Type B pancreatic cell (in vitro differentiated cells): Measurements from ENCODE around the gene INO80C. TPM values are rescaled to one million over a fixed set of nuclear protein-coding genes. Genes with fewer than 3 reads are reported as not detected.
"Not testable (repeated sequence)": the region's sequence is repeated elsewhere in the genome, so short reads cannot be mapped to it uniquely, and the experiment has no call there.

Source experiments
- DNase-seq: peaks from one replicate; pipeline ENCODE4 v3.0.0; 2021; ENCODE audit warnings: mixed read lengths; ENCODE audit not compliant: unreplicated experiment; ENCODE audit errors: extremely low spot score
- H3K27ac Mint-ChIP-seq: 2 replicates; pipeline ENCODE4 v1.8.0; 2021; ENCODE audit warnings: mild to moderate bottlenecking, mixed read lengths
- H3K27me3 Mint-ChIP-seq: 2 replicates; pipeline ENCODE4 v1.8.0; 2021; ENCODE audit warnings: mixed read lengths
- H3K36me3 Mint-ChIP-seq: 2 replicates; pipeline ENCODE4 v1.8.0; 2021; ENCODE audit warnings: mixed read lengths
- H3K4me1 Mint-ChIP-seq: one replicate; pipeline ENCODE4 v1.8.0; 2021; ENCODE audit warnings: mixed read lengths; ENCODE audit not compliant: unreplicated experiment
- H3K4me3 Mint-ChIP-seq: 2 replicates; pipeline ENCODE4 v1.8.0; 2021; ENCODE audit warnings: mild to moderate bottlenecking, mixed read lengths
- H3K9me3 Mint-ChIP-seq: 2 replicates; pipeline ENCODE4 v1.8.0; 2021; ENCODE audit warnings: mixed read lengths
- CTCF ChIP-seq: fragments of 200-600 bp; sonication (generic); conservative IDR thresholded peaks from 2 replicates; pipeline ENCODE4 v1.5.0; 2021; ENCODE audit warnings: antibody characterized with exemption, mild to moderate bottlenecking
- total RNA-seq: library from RNA; stranded (reverse); gene quantifications from 2 replicates; pipeline ENCODE4 v1.2.1, GENCODE V29; 2021; ENCODE audit warnings: low replicate concordance

Gene INO80C
- total RNA-seq, 1 donor from 2014 or later = 22.6 TPM

DNA sequence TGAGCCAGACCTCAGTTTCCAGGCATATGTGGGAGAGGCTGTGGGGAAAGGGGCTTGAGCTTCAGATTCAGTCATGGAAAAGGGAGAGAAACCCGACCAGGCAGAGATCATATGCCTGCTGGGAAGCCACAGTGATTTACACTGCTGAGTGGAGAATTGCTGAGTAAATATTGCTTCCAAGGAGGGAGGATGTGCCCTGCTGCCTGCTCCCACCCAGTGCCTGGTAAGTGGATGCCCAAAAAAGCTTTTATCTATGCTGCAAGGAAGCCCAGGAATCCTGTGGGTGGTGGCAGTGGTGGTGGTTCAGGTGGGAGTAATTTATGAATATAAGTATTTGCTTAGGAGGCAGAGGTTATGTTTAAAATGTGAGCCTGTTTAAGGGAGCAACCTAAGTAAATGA, 39.5 kb downstream of the INO80C start:
- H3K36me3 Mint-ChIP-seq = no peaks in the 10 kb centered on the region
- H3K9me3 Mint-ChIP-seq = no peaks in the 10 kb centered on the region
- H3K4me1 Mint-ChIP-seq = peaks cover 7% of the 10 kb centered on the region
- no peak for DNase-seq
- H3K27me3 Mint-ChIP-seq = no peaks in the 10 kb centered on the region
- no peak overlapping the region for H3K4me3 Mint-ChIP-seq
- no peak for TF ChIP-seq CTCF
- H3K27ac Mint-ChIP-seq = no peak overlapping the region

- Mint-ChIP-seq H3K36me3 (no peaks in the 10 kb centered on the region), H3K4me3 (no peak overlapping the region), H3K27ac (no peak overlapping the region), H3K27me3 (no peaks in the 10 kb centered on the region), H3K9me3 (no peaks in the 10 kb centered on the region), H3K4me1 (peaks cover 7% of the 10 kb centered on the region)
- TF ChIP-seq CTCF = no peak
- DNase-seq = no peak
Measured at GRCh38 chr18:35457140-35457704, 40.5 kb downstream of the INO80C start.

DNA sequence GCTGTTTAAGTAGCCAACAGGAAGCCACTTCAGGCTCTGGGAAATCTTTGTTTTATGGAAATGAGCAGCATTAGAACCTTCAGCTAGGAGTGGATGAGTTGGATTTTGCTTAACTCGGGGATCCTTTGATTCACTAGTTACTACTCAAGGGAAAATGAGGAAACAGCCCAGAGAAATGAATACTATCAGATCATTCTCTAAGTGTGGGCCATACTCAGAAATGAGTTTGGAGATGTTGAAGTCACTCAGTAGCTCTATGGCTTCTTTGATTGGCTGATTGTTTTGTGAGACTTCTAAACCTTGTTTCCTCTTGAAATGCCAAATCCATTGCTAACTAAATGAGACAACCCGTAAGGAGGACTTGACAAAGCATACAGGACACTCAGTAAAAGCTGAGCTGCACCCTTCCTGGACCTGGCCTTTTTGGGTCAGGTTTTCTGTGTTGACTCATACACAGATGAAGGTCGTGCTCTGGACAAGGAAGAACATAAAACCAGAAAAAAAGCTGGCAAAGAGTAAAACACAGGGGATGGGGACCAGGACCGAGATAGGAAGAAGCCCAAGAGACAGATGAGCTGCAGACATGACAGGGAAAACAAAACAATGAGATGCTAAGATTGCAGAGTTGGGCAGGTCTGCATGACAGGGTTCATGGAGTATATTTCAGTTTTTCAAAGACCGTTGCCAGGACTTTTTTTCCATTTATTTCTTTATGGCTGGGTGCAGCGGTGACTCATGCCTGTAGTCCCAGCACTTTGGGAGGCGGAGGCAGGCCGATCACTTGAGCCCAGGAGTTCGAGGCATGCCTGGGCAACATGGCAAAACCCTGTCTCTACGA, 41.6 kb downstream of the INO80C start:
- no peak for DNase-seq
- no peak for TF ChIP-seq CTCF
- H3K9me3 Mint-ChIP-seq = no peaks in the 10 kb centered on the region
- H3K4me3 Mint-ChIP-seq = no peak overlapping the region
- peaks cover 7% of the 10 kb centered on the region for H3K4me1 Mint-ChIP-seq
- H3K27me3 Mint-ChIP-seq = no peaks in the 10 kb centered on the region
- H3K36me3 Mint-ChIP-seq = no peaks in the 10 kb centered on the region
- H3K27ac Mint-ChIP-seq = no peak overlapping the region

GRCh38 chr18:35454803-35455202, 43.0 kb downstream of the INO80C start:
- no peak overlapping the region for H3K27ac Mint-ChIP-seq
- H3K4me1 Mint-ChIP-seq = peaks cover 7% of the 10 kb centered on the region
- DNase-seq = no peak
- H3K9me3 Mint-ChIP-seq = no peaks in the 10 kb centered on the region
- no peaks in the 10 kb centered on the region for H3K27me3 Mint-ChIP-seq
- TF ChIP-seq CTCF = no peak
- H3K4me3 Mint-ChIP-seq = no peak overlapping the region
- no peaks in the 10 kb centered on the region for H3K36me3 Mint-ChIP-seq

DNA sequence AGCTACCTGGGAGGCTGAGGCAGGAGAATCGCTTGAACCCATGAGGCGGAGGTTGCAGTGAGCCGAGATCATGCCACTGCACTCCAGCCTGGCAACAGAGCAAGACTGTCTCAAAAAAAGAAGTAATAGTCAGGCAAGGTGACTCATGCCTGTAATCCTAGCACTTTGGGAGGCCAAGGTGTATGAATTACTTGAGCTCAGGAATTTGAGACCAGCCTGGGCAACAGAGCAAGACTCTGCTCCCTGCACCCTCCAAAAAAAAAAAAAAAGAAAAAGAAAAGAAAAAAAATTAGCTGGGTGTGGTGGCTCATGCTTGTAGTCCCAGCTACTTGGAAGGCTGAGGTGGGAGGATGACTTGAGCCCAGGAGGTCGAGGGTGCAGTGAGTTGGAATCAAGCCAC, 44.7 kb downstream of the INO80C start:
- H3K4me3 Mint-ChIP-seq, H3K27me3 Mint-ChIP-seq, DNase-seq, H3K4me1 Mint-ChIP-seq, H3K9me3 Mint-ChIP-seq, H3K36me3 Mint-ChIP-seq, H3K27ac Mint-ChIP-seq: not testable (repeated sequence)

DNA sequence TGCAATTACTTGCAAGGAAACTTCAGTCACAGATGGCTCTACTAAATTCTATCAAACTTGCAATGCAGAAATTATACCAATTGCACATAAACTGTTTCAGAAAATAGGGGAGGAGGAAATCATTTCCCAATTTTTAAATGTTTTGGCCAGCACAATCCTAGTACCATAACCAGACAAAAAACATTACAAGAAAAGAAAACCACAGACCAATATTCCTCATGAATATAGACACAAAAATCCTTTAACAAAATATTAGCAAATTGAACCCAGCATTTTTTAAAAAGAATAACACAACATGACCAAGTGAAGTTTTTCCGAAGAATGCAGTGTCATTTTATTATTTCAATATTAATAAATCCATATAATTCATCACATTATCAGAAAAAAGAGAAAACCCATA, 45.8 kb downstream of the INO80C start:
- no peak for DNase-seq
- H3K27ac Mint-ChIP-seq = no peak overlapping the region
- no peak for TF ChIP-seq CTCF
- H3K9me3 Mint-ChIP-seq = no peaks in the 10 kb centered on the region
- H3K36me3 Mint-ChIP-seq = no peaks in the 10 kb centered on the region
- no peak overlapping the region for H3K4me3 Mint-ChIP-seq
- no peaks in the 10 kb centered on the region for H3K4me1 Mint-ChIP-seq
- no peaks in the 10 kb centered on the region for H3K27me3 Mint-ChIP-seq
